NCI-H2227 treated with DMSO at 0.1 percent for 48 hours (cell line): Measurements from ENCODE around the gene CRLF3.
"Not testable (repeated sequence)": the region's sequence is repeated elsewhere in the genome, so short reads cannot be mapped to it uniquely, and the experiment has no call there.

ENCODE experiments used
- DNase-seq: peaks from one replicate; lab custom pipeline; 2025; lab: John Stamatoyannopoulos, UW

The CRLF3 gene, protein sequence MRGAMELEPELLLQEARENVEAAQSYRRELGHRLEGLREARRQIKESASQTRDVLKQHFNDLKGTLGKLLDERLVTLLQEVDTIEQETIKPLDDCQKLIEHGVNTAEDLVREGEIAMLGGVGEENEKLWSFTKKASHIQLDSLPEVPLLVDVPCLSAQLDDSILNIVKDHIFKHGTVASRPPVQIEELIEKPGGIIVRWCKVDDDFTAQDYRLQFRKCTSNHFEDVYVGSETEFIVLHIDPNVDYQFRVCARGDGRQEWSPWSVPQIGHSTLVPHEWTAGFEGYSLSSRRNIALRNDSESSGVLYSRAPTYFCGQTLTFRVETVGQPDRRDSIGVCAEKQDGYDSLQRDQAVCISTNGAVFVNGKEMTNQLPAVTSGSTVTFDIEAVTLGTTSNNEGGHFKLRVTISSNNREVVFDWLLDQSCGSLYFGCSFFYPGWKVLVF

DNA sequence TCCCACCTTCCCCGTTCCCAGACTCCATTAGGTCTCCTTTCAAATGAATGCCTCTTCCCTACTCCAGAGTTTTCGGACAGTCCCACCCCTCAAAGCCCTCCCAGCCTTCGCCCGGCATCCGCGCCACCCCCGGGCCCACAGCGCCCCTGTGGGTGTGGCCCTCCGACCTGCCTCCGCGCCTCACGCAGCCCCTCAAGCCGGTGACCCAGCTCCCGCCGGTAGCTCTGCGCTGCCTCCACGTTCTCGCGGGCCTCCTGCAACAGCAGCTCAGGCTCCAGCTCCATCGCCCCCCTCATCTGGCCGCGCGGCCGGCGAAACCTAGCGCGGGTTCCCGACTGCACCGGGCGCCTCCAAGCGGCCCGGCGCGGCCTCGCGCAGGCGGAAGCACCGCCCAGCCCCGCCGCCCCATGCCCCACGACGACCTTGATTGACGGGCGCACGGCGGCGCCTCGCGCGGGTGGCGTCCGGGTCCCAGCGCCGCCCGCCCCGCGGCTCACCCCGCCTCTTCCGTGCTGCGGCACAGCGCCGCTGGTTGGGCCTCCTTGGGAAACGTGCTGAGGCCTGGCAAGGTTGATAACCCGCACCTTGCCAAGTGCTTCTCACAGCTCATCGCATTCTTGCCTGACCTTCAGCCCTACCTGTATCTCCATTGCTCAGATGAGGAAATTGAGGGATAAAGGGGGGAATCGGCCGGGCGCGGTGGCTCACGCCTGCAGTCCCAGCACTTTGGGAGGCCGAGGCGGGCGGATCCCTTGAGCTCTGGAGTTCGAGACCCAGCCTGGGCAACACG, at the start of gene CRLF3:
TSS of gene CRLF3 (minus strand) at position 337 of the 790 bp plus-strand sequence. CDS start at position 296, 41 bp downstream.
- DNase-seq = peak; percentile 70

GRCh38 chr17:30869005-30869404, 44.5 kb upstream of the CRLF3 start:
- DNase-seq = no peak

GRCh38 chr17:30864636-30865035, 40.1 kb upstream of the CRLF3 start:
- DNase-seq = no peak

DNA sequence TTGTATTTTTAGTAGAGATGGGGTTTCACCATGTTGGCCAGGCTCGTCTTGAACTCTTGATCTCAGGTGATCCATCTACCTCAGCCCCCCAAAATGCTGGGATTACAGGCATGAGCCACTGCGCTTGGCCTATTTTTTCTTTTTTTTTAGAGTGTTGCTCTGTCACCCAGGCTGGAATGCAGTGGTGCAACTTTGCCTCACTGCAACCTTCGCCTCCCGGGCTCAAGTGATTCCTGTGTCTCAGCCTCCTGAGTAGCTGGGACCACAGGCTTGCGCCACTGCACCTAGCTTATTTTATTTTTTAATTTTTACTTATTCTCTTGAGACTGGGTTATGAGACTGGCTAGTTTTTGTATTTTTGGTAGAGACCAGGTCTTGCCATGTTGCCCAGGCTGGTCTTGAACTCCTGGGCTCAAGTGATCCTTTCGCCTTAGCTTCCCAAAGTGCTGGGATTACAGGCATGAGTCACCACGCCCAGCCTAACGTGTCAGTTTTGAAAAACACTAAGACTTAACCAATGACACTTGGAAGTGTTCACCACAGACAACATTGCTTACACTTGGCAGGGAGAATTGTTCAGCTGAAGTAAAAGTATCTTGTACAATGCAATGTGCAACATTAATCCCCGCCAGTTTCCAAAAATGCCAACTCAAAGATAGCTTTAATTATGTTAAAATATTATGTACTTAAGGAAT, 34.2 kb upstream of the CRLF3 start:
- DNase-seq = no peak

DNA sequence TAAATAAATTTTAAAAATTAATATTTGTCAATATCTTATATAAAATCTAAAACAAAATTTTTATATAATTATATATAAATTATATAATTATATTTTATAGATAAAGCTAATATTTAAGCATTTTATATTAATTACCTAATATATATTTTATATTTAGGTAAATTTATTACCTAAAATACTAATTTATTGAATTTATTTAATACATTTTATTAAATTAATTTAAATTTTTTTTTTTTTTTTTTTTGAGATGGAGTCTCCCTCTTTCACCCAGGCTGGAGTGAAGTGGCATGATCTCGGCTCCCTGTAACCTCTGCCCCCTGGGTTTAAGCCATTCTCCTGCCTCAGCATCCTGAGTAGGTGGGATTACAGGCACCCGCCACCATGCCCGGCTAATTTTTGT, 29.7 kb upstream of the CRLF3 start:
- no peak for DNase-seq

- DNase-seq = no peak
Observed at GRCh38 chr17:30848021-30848420, 23.5 kb upstream of the CRLF3 start.

DNA sequence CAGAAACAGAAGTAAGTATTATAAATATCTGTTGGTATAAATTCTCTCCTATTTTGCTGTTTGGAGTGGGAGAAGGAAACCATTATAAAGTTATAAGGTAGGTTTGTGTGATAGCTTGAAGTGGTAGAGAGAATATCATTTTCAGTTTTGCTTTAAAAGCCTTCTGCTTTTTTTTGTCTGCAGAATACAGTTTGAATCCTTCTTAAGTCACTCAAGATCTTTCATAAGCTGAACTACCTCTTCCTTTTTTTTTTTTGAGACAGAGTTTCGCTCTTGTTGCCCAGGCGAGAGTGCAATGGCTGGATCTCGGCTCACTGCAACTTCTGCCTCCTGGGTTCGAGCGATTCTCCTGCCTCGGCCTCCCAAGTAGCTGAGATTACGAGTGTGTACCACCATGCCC, 16.3 kb upstream of the CRLF3 start:
- DNase-seq = no peak

DNA sequence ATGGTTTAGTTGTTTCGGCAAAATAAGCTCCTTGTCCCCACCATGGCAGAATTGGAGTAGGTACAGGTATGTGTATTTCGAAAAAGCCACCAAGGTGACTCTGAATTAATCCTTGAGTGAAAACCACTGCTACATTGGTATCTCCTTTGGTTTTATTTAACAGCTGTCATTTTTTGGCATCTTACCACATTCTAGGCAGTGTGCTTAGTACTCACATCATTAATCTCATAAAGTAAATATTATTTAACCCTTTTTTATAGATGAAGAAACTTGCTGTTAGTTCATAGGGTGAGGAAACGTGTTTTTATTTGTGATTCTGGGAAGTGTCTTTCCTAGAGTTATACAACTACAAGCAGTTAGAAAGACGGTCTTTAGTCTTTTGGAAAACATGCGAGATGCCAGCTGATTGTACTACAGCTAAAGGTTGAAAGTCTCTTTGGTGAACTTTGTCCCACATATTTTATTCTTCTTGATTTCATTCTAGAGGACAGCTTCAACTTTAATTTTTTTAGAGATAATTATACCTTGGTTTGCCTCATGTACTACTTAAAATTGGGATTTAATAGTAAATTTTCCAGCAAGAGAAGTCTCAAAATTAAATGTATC, 13.8 kb upstream of the CRLF3 start:
- no peak for DNase-seq

DNA sequence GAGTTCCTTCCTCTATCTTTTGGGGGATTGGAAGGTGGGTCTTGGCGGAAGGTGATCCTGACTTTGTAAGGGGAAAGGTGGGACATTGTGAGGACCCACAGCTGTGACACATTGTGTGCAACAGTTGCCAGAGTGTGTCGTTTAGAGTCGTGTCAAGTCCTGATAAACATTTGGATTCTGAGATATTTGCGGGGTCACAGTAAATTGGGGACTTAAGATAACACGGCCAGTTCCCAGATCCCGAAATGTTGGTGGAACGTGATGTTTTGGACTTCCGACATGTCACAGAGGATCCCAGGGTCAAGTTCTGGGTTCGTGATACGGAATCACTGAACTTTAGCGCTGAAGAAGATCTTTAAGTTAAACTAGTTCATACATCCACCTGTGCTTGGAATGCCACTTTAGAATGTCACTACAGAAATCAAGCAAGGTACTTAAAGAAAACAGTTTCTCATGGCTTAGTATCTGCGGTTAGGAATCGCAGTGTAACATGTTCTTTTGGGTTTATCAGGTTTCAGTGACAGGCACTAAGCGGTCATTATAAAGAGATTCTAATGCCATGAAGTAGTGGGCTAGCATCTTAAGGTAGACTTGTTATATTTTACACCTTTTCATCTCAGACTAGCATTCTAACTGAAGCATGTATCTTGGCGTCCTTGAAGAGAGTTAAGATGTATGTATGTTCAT, 8.1 kb upstream of the CRLF3 start:
- DNase-seq = no peak

DNA sequence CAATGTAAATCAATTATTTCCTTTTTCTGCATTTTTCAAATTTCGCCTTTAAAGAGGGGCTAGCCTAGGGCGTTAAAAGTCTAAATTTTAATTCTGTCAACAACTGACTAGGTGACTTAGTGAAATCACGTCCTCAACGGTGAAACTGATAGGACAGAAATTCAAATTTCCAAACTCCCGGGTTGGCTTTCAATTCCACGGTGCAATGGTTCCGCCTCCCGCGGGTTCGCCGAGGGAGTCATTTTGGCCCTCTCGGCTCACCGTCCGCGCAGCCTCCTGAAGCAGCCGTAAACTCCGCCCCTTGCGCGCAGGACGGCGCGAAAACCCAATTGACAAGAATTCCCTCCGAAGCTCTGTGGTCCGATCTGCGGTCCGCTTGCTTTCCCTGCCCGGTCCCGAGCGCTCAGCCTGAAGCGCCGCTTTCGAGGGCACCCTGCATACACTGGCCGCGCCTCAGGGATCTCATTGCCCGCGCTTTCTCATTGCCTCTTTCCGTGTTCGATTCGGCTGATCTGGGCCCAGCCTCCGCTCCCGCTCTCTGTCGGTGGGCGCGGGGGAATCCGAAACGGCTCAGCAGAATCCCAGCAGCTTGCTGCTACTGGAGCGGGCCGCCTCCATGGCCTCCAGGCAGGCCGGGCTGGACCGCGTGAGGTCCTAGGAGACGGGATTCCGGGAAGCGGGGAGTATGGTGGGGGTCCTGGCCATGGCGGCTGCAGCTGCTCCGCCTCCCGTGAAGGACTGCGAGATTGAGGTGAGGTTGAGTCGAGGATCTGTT, 7.4 kb upstream of the CRLF3 start, which contains the start of gene ATAD5:
TSS of gene ATAD5 (plus strand) at position 304 of the 775 bp plus-strand sequence. CDS start at position 686, 382 bp downstream.
- DNase-seq = peak; percentile 79

- no peak for DNase-seq
Observed at GRCh38 chr17:30831257-30831656, 6.8 kb upstream of the CRLF3 start.

DNA sequence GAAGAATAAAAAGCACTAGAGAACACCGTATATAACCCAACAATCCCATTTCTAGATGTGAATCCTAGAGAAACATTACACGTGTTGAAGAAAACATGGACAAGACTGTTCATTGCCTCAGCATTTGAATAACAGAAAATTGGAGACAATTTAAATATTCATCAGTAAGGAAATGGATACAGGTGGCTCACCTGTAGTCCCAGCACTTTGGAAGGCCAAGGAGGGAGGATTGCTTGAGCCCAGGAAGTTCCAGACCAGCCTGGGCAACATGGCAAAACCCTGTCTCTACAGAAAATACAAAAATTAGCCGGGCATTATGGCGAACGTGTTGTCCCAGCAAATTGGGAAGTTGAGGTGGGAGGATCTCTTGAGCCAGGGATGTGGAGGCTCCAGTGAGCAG, 4.5 kb upstream of the CRLF3 start:
- no peak for DNase-seq

DNA sequence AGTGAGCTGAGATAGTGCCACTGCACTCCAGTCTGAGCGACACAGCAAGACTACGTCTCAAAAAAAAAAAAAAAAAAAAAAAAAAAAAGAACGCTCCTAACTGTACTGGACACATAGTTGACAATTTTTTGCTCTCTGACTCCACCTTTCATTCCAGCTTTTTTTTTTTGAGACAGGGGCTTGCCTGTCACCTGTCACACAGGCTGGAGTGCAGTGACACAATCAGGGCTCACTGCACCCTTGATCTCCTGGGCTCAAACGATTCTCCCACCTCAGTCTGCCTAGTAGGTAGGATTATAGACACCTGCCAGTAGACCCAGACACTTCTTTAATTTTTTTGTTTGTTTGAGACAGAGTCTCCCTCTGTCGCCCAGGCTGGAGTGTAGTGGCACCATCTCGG, 2.6 kb upstream of the CRLF3 start:
- DNase-seq = no peak

GRCh38 chr17:30824002-30824355, 513 bp downstream of the CRLF3 start:
- DNase-seq = peak; percentile 2

- no peak for DNase-seq
Observed at GRCh38 chr17:30823421-30823820, 1.1 kb downstream of the CRLF3 start.

DNA sequence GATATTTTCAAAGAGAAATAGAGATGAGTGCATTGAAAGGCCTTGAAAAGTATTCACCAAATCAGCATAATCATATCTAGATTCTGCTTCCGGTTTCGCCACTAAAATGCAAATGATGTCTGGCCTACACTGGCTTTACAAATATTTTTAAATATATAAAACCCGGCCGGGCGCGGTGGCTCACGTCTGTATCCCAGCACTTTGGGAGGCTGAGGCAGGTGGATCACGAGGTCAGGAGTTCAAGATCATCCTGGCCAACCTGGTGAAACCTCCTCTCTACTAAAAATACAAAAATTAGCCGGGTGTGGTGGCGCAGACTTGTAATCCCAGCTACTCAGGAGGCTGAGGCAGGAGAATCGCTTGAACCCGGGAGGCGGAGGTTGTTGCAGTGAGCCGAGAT, 1.6 kb downstream of the CRLF3 start:
- DNase-seq = not testable (repeated sequence)

DNA sequence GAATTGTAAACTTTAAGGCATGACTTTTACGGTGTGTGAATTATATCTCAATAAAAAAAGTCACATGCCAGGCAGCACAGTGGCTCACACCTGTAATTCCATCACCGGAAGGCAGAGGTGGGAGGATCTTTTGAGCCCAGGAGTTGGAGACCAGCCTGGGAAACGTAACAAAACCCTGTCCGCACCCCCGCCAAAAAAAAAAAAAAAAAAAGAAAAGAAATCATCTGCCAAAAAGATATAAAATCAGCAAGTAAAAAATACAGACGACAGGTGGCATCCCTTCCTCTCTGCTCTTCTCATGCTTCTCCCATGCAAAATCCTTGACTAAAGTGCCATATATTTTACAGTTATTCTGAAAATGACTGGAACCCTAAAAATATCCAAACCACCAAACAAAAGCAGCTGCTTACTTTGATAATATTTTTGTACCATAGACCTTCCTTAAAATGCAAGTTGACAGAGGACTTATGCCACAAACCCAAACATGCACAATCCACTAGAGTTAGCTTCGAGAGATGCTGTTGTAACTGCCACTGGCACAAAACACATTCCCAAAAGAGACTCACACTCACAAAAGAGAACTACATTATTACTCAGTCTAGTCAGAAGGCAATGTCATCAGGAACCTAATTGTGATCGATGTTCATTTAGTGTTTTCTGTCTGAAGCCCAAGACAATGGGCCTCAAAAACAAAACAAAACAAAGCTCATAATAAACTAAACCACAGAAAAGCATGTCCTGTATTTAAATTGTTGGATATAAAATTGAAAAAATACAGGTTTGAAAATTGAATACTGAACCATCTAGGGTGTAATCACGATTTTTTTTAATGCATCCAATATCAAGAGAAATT, 2.4 kb downstream of the CRLF3 start:
- no peak for DNase-seq

GRCh38 chr17:30819971-30820705, 4.4 kb downstream of the CRLF3 start:
- no peak for DNase-seq

GRCh38 chr17:30816165-30816564, 8.3 kb downstream of the CRLF3 start:
- DNase-seq = no peak
